DOHH2 (cell line): ENCODE data around the gene LRP8.
A peak's percentile ranks its signal among the peaks of the same experiment; 100 is the strongest.

Source experiments
- H3F3A ChIP-seq: fragments of 200-600 bp; sonication (generic), shearing (Covaris generic); 2 replicates; pipeline ENCODE4 v1.6.0; 2016; ENCODE audit warnings: antibody characterized with exemption, mild to moderate bottlenecking; ENCODE audit not compliant: control insufficient read depth, insufficient read depth
- H3K27ac ChIP-seq: fragments of 200-600 bp; sonication (generic); 2 replicates; pipeline ENCODE4 v1.5.1; 2014; ENCODE audit warnings: low read depth, mild to moderate bottlenecking, low read length, moderate library complexity
- H3K27me3 ChIP-seq: fragments of 200-600 bp; sonication (generic); 2 replicates; pipeline ENCODE4 v1.6.1; 2014; ENCODE audit warnings: mild to moderate bottlenecking, low read length, mixed read lengths; ENCODE audit not compliant: control insufficient read depth
- H3K36me3 ChIP-seq: fragments of 200-600 bp; sonication (generic); 2 replicates; pipeline ENCODE4 v1.6.1; 2014; ENCODE audit warnings: mild to moderate bottlenecking, low read length, moderate library complexity, mixed read lengths; ENCODE audit not compliant: control insufficient read depth
- H3K4me1 ChIP-seq: fragments of 200-600 bp; sonication (generic); 2 replicates; pipeline ENCODE4 v1.6.1; 2014; ENCODE audit warnings: mild to moderate bottlenecking, low read length, mixed read lengths; ENCODE audit not compliant: control insufficient read depth
- H3K4me2 ChIP-seq: fragments of 200-600 bp; sonication (generic); 2 replicates; pipeline ENCODE4 v1.6.0; 2014; ENCODE audit warnings: mild to moderate bottlenecking, low read length, moderate library complexity
- H3K4me3 ChIP-seq: fragments of 200-600 bp; sonication (generic); 2 replicates; pipeline ENCODE4 v1.5.1; 2014; ENCODE audit warnings: mild to moderate bottlenecking, low read length, mixed read lengths
- H3K79me2 ChIP-seq: fragments of 200-600 bp; sonication (generic); 2 replicates; pipeline ENCODE4 v1.6.1; 2014; ENCODE audit warnings: mild to moderate bottlenecking, low read length, mixed read lengths; ENCODE audit not compliant: control insufficient read depth
- H3K9me2 ChIP-seq: fragments of 200-600 bp; sonication (generic); replicated peaks from 2 replicates; pipeline ENCODE4 v1.6.1; 2014; ENCODE audit warnings: mild to moderate bottlenecking, low read length, mixed read lengths; ENCODE audit not compliant: control insufficient read depth
- H3K9me3 ChIP-seq: fragments of 200-600 bp; sonication (generic); 2 replicates; pipeline ENCODE4 v1.6.1; 2014; ENCODE audit warnings: antibody characterized with exemption, low read length, mixed read lengths; ENCODE audit not compliant: control insufficient read depth, insufficient read depth
- H4K20me1 ChIP-seq: fragments of 200-600 bp; sonication (generic); 2 replicates; pipeline ENCODE4 v1.6.0; 2014; ENCODE audit warnings: low read depth, mild to moderate bottlenecking, antibody characterized with exemption, low read length, moderate library complexity; ENCODE audit not compliant: control insufficient read depth, insufficient read depth
- CTCF ChIP-seq: fragments of 200-600 bp; sonication (generic); IDR thresholded peaks from one replicate; pipeline ENCODE4 v1.5.1; 2014; ENCODE audit warnings: antibody characterized with exemption, mild to moderate bottlenecking, low read depth, low read length; ENCODE audit not compliant: poor library complexity, severe bottlenecking
- EZH2phosphoT487 ChIP-seq: fragments of 200-600 bp; sonication (generic); IDR thresholded peaks from 2 replicates; pipeline ENCODE4 v1.6.1; 2017; ENCODE audit warnings: borderline replicate concordance, mild to moderate bottlenecking, antibody characterized with exemption, low read length, moderate library complexity, mixed read lengths

Gene LRP8

GRCh38 chr1:53328541-53329499 lies 950 bp upstream of the LRP8 start:
- TF ChIP-seq EZH2phosphoT487 (no peak), CTCF (no peak)
- H3K4me1 ChIP-seq, result peaks cover 23% of the 10 kb centered on the region
- peaks cover 31% of the 10 kb centered on the region for H3K36me3 ChIP-seq
- peak overlapping the region; percentile 48 for H3K27ac ChIP-seq
- no peaks in the 10 kb centered on the region for H3K27me3 ChIP-seq
- H3F3A ChIP-seq, result no peaks in the 10 kb centered on the region
- peak overlapping the region; percentile 95 for H3K4me3 ChIP-seq
- H3K4me2 ChIP-seq, result peak overlapping the region; percentile 94
- no peaks in the 10 kb centered on the region for H3K9me2 ChIP-seq
- peaks cover 39% of the 10 kb centered on the region for H3K79me2 ChIP-seq
- H4K20me1 ChIP-seq, result peaks cover 18% of the 10 kb centered on the region
- no peaks in the 10 kb centered on the region for H3K9me3 ChIP-seq

- Histone ChIP-seq H3K79me2 (peaks cover 54% of the 10 kb centered on the region), H3K4me2 (peak overlapping the region; percentile 68), H3K27ac (peak overlapping the region; percentile 84)
Observed at GRCh38 chr1:53327182-53327913, 522 bp downstream of the LRP8 start.

GRCh38 chr1:53326598-53327181 lies 1.2 kb downstream of the LRP8 start:
- TF ChIP-seq CTCF (no peak), EZH2phosphoT487 (no peak)
- Histone ChIP-seq H3K27me3 (no peaks in the 10 kb centered on the region), H3K36me3 (peaks cover 52% of the 10 kb centered on the region), H3F3A (no peaks in the 10 kb centered on the region), H3K4me1 (peaks cover 23% of the 10 kb centered on the region), H3K9me2 (no peaks in the 10 kb centered on the region), H4K20me1 (peaks cover 25% of the 10 kb centered on the region), H3K27ac (peak overlapping the region; percentile 84), H3K9me3 (no peaks in the 10 kb centered on the region), H3K4me2 (peak overlapping the region; percentile 68), H3K4me3 (peak overlapping the region; percentile 82), H3K79me2 (peaks cover 61% of the 10 kb centered on the region)

More at GRCh38 chr1:53327182-53327913, 522 bp downstream of the LRP8 start:
- peaks cover 25% of the 10 kb centered on the region for H4K20me1 ChIP-seq
- peaks cover 23% of the 10 kb centered on the region for H3K4me1 ChIP-seq
- H3K9me3 ChIP-seq, result no peaks in the 10 kb centered on the region
- H3K9me2 ChIP-seq, result no peaks in the 10 kb centered on the region
- no peaks in the 10 kb centered on the region for H3F3A ChIP-seq
- peaks cover 46% of the 10 kb centered on the region for H3K36me3 ChIP-seq
- TF ChIP-seq EZH2phosphoT487 (no peak), CTCF (no peak)
- H3K4me3 ChIP-seq, result peak overlapping the region; percentile 82
- H3K27me3 ChIP-seq, result no peaks in the 10 kb centered on the region
